Neural cell (in vitro differentiated cells): ENCODE measurements around the gene ZNF655.
"Not testable (repeated sequence)": the region's sequence is repeated elsewhere in the genome, so short reads cannot be mapped to it uniquely, and the experiment has no call there.

Source experiments
- EP300 ChIP-seq: fragments of 450-650 bp; conservative IDR thresholded peaks from 2 replicates; pipeline ENCODE4 v1.6.1; 2014; ENCODE audit warnings: antibody characterized with exemption, mild to moderate bottlenecking, moderate library complexity; ENCODE audit not compliant: poor library complexity, severe bottlenecking
- EZH2 ChIP-seq: fragments of 200-600, 300-800 bp; shearing (Covaris generic), sonication (generic); IDR thresholded peaks from 2 replicates; pipeline ENCODE4 v1.6.1; 2014; ENCODE audit warnings: antibody characterized with exemption, low read length, borderline replicate concordance, mild to moderate bottlenecking; ENCODE audit not compliant: insufficient read depth, poor library complexity, severe bottlenecking
- MXI1 ChIP-seq: fragments of 450-650 bp; conservative IDR thresholded peaks from 2 replicates; pipeline ENCODE4 v1.6.1; 2014; ENCODE audit warnings: antibody characterized with exemption, mild to moderate bottlenecking; ENCODE audit not compliant: poor library complexity, severe bottlenecking
- POLR2AphosphoS5 ChIP-seq: IDR thresholded peaks from 2 replicates; pipeline ENCODE4 v1.6.1; 2012
- RAD21 ChIP-seq: fragments of 450-650 bp; conservative IDR thresholded peaks from 2 replicates; pipeline ENCODE4 v1.6.1; 2014; ENCODE audit warnings: antibody characterized with exemption, mild to moderate bottlenecking, moderate library complexity
- TAF1 ChIP-seq: IDR thresholded peaks from 2 replicates; pipeline ENCODE4 v1.6.1; 2012; ENCODE audit warnings: low read depth
- TF ChIP-seq, protein P1 (sequence below): fragments of 450-650 bp; IDR thresholded peaks from 2 replicates; pipeline ENCODE4 v1.5.1; 2014; ENCODE audit warnings: antibody characterized with exemption, mild to moderate bottlenecking, moderate library complexity; ENCODE audit not compliant: poor library complexity, severe bottlenecking
- TF ChIP-seq, protein P2 (sequence below): IDR thresholded peaks from 2 replicates; pipeline ENCODE4 v1.6.1; 2012; ENCODE audit warnings: borderline replicate concordance

DNA sequence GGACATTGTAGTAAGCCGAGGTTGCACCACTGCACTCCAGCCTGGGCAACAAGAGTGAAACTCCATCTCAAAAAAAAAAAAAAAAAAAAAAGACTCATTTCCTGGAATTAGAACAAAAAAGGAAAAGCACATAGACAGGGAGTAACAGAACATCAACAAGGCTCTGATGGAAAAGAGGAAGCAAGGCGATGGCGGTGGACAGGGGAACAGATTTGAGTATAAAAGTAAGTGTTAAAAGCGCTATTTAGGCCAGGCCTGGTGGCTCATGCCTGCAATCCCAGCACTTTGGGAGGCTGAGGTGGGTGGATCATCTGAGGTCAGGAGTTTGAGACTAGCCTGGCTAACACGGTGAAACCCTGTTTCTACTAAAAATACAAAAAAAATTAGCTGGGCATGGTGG lies 13.1 kb upstream of the ZNF655 start:
- not testable (repeated sequence) for TF ChIP-seq EZH2, POLR2AphosphoS5, EP300, TAF1, RAD21, MXI1
- TF ChIP-seq, protein P1, sequence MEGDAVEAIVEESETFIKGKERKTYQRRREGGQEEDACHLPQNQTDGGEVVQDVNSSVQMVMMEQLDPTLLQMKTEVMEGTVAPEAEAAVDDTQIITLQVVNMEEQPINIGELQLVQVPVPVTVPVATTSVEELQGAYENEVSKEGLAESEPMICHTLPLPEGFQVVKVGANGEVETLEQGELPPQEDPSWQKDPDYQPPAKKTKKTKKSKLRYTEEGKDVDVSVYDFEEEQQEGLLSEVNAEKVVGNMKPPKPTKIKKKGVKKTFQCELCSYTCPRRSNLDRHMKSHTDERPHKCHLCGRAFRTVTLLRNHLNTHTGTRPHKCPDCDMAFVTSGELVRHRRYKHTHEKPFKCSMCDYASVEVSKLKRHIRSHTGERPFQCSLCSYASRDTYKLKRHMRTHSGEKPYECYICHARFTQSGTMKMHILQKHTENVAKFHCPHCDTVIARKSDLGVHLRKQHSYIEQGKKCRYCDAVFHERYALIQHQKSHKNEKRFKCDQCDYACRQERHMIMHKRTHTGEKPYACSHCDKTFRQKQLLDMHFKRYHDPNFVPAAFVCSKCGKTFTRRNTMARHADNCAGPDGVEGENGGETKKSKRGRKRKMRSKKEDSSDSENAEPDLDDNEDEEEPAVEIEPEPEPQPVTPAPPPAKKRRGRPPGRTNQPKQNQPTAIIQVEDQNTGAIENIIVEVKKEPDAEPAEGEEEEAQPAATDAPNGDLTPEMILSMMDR, result not testable (repeated sequence)
- TF ChIP-seq, protein P2, sequence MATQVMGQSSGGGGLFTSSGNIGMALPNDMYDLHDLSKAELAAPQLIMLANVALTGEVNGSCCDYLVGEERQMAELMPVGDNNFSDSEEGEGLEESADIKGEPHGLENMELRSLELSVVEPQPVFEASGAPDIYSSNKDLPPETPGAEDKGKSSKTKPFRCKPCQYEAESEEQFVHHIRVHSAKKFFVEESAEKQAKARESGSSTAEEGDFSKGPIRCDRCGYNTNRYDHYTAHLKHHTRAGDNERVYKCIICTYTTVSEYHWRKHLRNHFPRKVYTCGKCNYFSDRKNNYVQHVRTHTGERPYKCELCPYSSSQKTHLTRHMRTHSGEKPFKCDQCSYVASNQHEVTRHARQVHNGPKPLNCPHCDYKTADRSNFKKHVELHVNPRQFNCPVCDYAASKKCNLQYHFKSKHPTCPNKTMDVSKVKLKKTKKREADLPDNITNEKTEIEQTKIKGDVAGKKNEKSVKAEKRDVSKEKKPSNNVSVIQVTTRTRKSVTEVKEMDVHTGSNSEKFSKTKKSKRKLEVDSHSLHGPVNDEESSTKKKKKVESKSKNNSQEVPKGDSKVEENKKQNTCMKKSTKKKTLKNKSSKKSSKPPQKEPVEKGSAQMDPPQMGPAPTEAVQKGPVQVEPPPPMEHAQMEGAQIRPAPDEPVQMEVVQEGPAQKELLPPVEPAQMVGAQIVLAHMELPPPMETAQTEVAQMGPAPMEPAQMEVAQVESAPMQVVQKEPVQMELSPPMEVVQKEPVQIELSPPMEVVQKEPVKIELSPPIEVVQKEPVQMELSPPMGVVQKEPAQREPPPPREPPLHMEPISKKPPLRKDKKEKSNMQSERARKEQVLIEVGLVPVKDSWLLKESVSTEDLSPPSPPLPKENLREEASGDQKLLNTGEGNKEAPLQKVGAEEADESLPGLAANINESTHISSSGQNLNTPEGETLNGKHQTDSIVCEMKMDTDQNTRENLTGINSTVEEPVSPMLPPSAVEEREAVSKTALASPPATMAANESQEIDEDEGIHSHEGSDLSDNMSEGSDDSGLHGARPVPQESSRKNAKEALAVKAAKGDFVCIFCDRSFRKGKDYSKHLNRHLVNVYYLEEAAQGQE, result not testable (repeated sequence)
